ENCODE measurements around the gene REXO4.

Gene REXO4

DNA sequence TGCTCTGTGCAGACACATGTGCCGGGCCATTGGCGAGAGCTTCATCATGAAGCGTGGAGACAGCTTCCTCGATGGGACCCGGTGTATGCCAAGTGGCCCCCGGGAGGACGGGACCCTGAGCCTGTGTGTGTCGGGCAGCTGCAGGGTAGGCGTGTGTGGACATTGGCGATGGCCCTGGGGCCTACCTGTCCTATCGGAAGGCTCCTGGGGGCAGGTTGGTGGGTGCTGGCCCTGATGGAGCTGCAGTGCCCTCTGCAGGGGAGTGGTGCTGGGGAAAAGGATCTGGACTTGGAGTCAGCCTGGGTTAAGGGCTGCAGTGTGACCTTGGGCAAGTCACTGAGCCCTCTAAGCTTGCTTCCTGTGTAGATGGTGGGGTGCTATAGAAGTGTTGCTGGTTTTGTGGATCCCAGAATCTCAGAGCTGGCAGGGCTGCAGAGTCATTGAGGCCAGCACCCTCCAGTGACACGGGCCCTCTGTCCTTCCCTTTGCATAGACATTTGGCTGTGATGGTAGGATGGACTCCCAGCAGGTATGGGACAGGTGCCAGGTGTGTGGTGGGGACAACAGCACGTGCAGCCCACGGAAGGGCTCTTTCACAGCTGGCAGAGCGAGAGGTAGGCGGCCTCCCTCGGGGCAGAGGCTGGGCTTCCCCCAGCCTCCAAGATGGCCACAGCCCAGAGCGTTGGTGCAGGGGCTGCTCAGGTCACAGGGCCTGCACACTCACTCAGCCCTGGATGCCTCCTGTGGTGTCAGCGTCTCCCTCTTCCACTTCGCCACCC, 20.1 kb upstream of the REXO4 start:
- TF ChIP-seq, protein P1, sequence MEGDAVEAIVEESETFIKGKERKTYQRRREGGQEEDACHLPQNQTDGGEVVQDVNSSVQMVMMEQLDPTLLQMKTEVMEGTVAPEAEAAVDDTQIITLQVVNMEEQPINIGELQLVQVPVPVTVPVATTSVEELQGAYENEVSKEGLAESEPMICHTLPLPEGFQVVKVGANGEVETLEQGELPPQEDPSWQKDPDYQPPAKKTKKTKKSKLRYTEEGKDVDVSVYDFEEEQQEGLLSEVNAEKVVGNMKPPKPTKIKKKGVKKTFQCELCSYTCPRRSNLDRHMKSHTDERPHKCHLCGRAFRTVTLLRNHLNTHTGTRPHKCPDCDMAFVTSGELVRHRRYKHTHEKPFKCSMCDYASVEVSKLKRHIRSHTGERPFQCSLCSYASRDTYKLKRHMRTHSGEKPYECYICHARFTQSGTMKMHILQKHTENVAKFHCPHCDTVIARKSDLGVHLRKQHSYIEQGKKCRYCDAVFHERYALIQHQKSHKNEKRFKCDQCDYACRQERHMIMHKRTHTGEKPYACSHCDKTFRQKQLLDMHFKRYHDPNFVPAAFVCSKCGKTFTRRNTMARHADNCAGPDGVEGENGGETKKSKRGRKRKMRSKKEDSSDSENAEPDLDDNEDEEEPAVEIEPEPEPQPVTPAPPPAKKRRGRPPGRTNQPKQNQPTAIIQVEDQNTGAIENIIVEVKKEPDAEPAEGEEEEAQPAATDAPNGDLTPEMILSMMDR (IDR thresholded peaks at IDR 0.05; ENCODE audit: insufficient read depth, missing control alignments) = peak; percentile 24
- FAIRE-seq = no peak
- no peak for DNase-seq (ENCODE audit: insufficient read length, low spot score)

DNA sequence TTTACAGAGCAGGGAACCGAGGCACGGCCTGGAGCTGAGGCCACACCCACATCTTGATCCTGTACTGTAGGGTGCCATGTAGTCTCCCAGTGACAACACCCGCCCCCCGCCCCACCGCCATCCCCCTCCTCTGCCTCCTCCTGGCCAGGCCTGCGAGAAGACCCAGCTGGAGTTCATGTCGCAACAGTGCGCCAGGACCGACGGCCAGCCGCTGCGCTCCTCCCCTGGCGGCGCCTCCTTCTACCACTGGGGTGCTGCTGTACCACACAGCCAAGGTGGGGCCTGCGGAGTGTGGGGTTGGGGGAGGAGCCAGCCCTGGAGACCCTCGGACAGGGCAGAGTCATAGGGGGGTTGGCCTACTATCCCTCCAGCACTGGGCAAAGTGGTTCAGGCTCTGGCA, 18.9 kb upstream of the REXO4 start:
- TF ChIP-seq, protein P1 (IDR thresholded peaks at IDR 0.05; ENCODE audit: insufficient read depth, missing control alignments) = no peak
- FAIRE-seq (no peak), DNase-seq (ENCODE audit: insufficient read length, low spot score) (no peak)

DNA sequence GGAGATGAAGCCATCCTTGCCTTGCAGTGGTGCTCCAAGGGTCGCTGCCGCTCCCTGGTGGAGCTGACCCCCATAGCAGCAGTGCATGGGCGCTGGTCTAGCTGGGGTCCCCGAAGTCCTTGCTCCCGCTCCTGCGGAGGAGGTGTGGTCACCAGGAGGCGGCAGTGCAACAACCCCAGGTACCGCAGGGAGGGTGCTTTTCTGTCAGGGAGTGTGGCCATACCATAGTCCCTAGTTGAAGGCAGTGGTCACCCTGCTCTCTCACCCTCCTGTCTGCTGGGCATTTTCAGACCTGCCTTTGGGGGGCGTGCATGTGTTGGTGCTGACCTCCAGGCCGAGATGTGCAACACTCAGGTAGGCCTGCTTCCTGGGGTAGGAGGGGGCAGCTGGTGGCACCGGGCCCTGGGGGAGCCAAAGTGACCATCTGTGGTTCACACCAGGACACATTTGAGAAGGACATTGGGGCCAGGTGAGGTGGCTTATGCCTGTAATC, 15.6 kb upstream of the REXO4 start:
- FAIRE-seq (no peak), DNase-seq (ENCODE audit: insufficient read length, low spot score) (peak; percentile 19)
- TF ChIP-seq, protein P1 (IDR thresholded peaks at IDR 0.05; ENCODE audit: insufficient read depth, missing control alignments) = no peak

DNA sequence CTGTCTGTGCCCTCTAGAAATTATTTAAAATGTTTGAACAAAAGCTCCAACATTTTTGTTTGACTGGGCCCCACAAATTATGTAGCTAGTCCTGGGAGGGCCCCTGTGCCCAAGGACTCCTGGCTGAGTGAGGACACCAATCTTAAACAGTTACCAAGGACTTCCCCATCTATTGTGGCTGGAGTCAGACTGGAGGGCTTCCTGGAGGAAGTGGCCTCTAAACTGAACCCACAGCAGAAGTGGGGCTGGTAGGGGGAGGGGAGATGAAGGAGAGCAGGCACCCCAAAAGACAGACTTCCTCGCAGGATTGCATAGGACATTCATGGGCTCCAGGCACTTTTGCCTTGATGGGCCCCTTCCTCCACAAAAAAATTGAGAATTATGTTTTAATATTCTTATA, 12.4 kb upstream of the REXO4 start:
- DNase-seq (ENCODE audit: insufficient read length, low spot score) = peak; percentile 18
- no peak for FAIRE-seq
- TF ChIP-seq, protein P1 (IDR thresholded peaks at IDR 0.05; ENCODE audit: insufficient read depth, missing control alignments) = no peak

DNA sequence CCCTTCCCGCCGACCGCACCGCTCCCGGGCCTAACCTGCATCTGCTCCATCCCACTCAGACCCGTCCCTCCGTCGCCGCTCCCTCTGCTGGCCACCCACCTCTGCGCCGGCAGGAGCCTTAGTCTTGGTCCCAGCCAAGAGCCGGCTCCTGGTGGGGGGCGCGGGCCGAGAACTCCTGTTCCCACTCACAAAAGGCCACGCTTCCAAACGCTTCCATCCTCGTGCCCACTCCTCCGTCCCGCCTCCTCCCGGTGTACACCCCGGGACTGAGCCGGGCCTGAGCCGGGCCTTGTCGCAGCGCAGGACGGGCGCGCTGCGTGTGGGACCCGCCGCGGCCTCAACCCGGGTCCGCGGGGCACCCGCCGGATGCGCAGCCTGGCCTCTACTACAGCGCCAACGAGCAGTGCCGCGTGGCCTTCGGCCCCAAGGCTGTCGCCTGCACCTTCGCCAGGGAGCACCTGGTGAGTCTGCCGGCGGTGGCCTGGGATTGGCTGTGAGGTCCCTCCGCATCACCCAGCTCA, 11.9 kb upstream of the REXO4 start:
- FAIRE-seq (no peak), DNase-seq (ENCODE audit: insufficient read length, low spot score) (peak; percentile 46)

DNA sequence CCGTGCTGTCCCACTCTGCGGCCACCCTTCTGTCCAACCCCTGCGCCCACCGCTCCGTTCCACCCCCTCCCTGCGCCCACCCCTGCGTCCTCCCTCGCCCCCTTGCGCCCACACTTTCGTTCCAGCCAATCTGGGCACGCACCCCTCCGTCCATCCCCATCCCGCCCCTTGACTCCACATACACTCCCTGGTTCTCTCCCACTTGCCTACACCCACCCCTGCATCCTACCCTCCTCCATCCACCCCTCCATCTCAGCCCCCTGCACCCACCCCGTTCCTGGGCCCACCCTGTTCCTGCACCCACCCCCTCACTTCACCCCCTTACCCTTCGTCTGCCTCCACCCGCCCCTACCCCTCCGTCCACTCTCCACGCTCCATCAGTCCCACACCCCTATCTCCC, 11.4 kb upstream of the REXO4 start:
- DNase-seq (ENCODE audit: insufficient read length, low spot score) (no peak), FAIRE-seq (no peak)
- TF ChIP-seq, protein P1 (IDR thresholded peaks at IDR 0.05; ENCODE audit: insufficient read depth, missing control alignments) = no peak

More for the DNA sequence above, 11.9 kb upstream of the REXO4 start:
- TF ChIP-seq, protein P1 (IDR thresholded peaks at IDR 0.05; ENCODE audit: insufficient read depth, missing control alignments) = no peak

DNA sequence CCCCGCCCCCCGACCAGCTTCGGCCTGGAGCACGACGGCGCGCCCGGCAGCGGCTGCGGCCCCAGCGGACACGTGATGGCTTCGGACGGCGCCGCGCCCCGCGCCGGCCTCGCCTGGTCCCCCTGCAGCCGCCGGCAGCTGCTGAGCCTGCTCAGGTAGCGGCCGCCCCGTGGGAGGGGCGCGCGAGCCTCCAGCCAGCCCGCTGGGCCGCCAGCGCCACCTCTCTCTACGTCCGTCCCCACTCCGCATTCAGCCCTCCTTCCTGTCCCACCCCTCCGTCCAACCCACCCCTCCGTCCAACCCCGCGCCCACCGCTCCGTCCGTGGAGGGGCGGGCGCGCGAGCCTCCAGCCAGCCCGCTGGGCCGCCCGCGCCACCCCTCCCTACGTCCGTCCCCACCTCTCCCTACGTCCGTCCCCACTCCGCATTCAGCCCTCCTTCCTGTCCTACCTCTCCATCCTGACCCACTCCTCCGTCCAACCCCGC, 10.8 kb upstream of the REXO4 start:
- TF ChIP-seq, protein P1 (IDR thresholded peaks at IDR 0.05; ENCODE audit: insufficient read depth, missing control alignments) = no peak
- no peak for FAIRE-seq
- peak; percentile 51 for DNase-seq (ENCODE audit: insufficient read length, low spot score)
